Aorta (tissue), 5 donors: Measurements from ENCODE around the gene TENT5A. TPM values are rescaled to one million over a fixed set of nuclear protein-coding genes. Genes with fewer than 3 reads are reported as not detected.

Experiments
- ATAC-seq: fragments of 200-7000 bp; cut with Tn5 transposase; one replicate; pipeline ENCODE4 v1.9.1; 2022; ENCODE audit warnings: moderate library complexity; ENCODE audit not compliant: low FRiP score
- DNase-seq, 2 donors: peaks; one replicate each; pipeline ENCODE4 v3.0.0-alpha.2; 2020
- H3K27ac ChIP-seq, 2 donors: one replicate each; pipeline ENCODE4 v1.5.1; 2013; ENCODE audit warnings: low read length in 2 of 2, mild to moderate bottlenecking in 2 of 2, moderate library complexity in 2 of 2, control low read depth in 1 of 2, inconsistent platforms in 1 of 2, low read depth in 1 of 2
- H3K27me3 ChIP-seq, 2 donors: one replicate each; pipeline ENCODE4 v1.6.1; 2013; ENCODE audit warnings: control low read depth in 1 of 2, low read length in 1 of 2, mild to moderate bottlenecking in 1 of 2, moderate library complexity in 1 of 2; ENCODE audit not compliant: insufficient read depth in 2 of 2, control insufficient read depth in 1 of 2
- H3K36me3 ChIP-seq, 2 donors: one replicate each; pipeline ENCODE4 v1.6.1; 2013; ENCODE audit warnings: control low read depth in 1 of 2, low read length in 1 of 2, mild to moderate bottlenecking in 1 of 2; ENCODE audit not compliant: insufficient read depth in 2 of 2, control insufficient read depth in 1 of 2
- H3K4me1 ChIP-seq, 2 donors: one replicate each; pipeline ENCODE4 v1.6.1; 2013; ENCODE audit warnings: low read length in 2 of 2, control low read depth in 1 of 2, mild to moderate bottlenecking in 1 of 2, moderate library complexity in 1 of 2; ENCODE audit not compliant: insufficient read depth in 2 of 2, control insufficient read depth in 1 of 2
- H3K4me3 ChIP-seq, 2 donors: one replicate each; pipeline ENCODE4 v1.5.1; 2013; ENCODE audit warnings: low read length in 2 of 2, control low read depth in 1 of 2, mild to moderate bottlenecking in 1 of 2
- H3K9me3 ChIP-seq: one replicate; pipeline ENCODE4 v1.6.1; 2013; ENCODE audit warnings: mild to moderate bottlenecking, low read length; ENCODE audit not compliant: control insufficient read depth
- WGBS, 2 donors: extraction: QIAGEN DNeasy Blood & Tissue Kit; methylation state at CpG; one replicate each; pipeline ENCODE4 v1.1.7; 2013; 5-methylcytosine and 5-hydroxymethylcytosine counted together
- intact Hi-C, 2 donors: fragments of 100-400 bp; cut with DNase I; formaldehyde crosslinking; loops; one replicate each; pipeline versions ENCODE4 v1.14.2 to v1.15.0; 2022
- polyA plus RNA-seq, 2 donors: library from polyadenylated mRNA; stranded (reverse); fragments of 200-250 nt; gene quantifications; one replicate each; pipeline ENCODE4 v1.2.3, GENCODE V29; 2013
- total RNA-seq, 2 donors: library from RNA; stranded (reverse); fragmentation: NEBNext Ultra II Directional; extraction: Animal tissue kit (Norgen Biotek cat#: 25700); gene quantifications; one replicate each; pipeline ENCODE4 v1.2.1, GENCODE V29; 2021
- donor health status: healthy with polysubstance abuse.
- donor health status: Bipolar disorder and iron deficiency.
- donor health status: DM: no; HTN: no; CAD: no.
- donor health status: DM: no; HTN: no; CAD: no.
- donor health status: DM: yes; HTN: yes; CAD: no.

Gene TENT5A
- total and polyA plus RNA-seq, 4 donors, result 9.6 to 26.9 (median 23.6) TPM

- WGBS, 2 donors, result 89 to 92% methylated on average over 6 of the region's 6 CpGs
- Histone ChIP-seq H3K4me3 (no peak overlapping the region), H3K9me3 (peaks cover 2% of the 10 kb centered on the region), H3K27ac (no peak overlapping the region), H3K36me3 (peaks cover 0 to 5% of the 10 kb centered on the region in 2 donors), H3K27me3 (no peaks in the 10 kb centered on the region), H3K4me1 (peaks cover 0 to 4% of the 10 kb centered on the region in 2 donors)
- intact Hi-C loops, result no loop called here
- no peak for ATAC-seq
- DNase-seq, result no peak
Observed at GRCh38 chr6:81739230-81740195, 13.0 kb downstream of the TENT5A start.

- peaks cover 2% of the 10 kb centered on the region for H3K9me3 ChIP-seq
- ATAC-seq, result no peak
- intact Hi-C loops, result no loop called here
- no peak overlapping the region for H3K4me3 ChIP-seq
- H3K27ac ChIP-seq, result no peak overlapping the region
- H3K4me1 ChIP-seq, result peaks cover 0 to 2% of the 10 kb centered on the region in 2 donors
- DNase-seq, result no peak
- H3K36me3 ChIP-seq, result peaks cover 0 to 5% of the 10 kb centered on the region in 2 donors
- no peaks in the 10 kb centered on the region for H3K27me3 ChIP-seq
Observed at GRCh38 chr6:81736428-81736827, 16.1 kb downstream of the TENT5A start.

GRCh38 chr6:81735756-81736380, 16.6 kb downstream of the TENT5A start:
- H3K27me3 ChIP-seq, result no peaks in the 10 kb centered on the region
- H3K4me3 ChIP-seq, result no peak overlapping the region
- DNase-seq, result no peak
- 94 to 95% methylated on average over 1 of the region's 1 CpG for WGBS, 2 donors
- no peak for ATAC-seq
- intact Hi-C loops, result no loop called here
- peaks cover 0 to 2% of the 10 kb centered on the region in 2 donors for H3K4me1 ChIP-seq
- H3K9me3 ChIP-seq, result peaks cover 2% of the 10 kb centered on the region
- no peak overlapping the region for H3K27ac ChIP-seq
- H3K36me3 ChIP-seq, result peaks cover 0 to 5% of the 10 kb centered on the region in 2 donors

- intact Hi-C loops, result no loop called here
- WGBS, 2 donors, result 90 to 95% methylated on average over 2 of the region's 2 CpGs
- Histone ChIP-seq H3K27me3 (no peaks in the 10 kb centered on the region), H3K4me3 (no peak overlapping the region), H3K36me3 (peaks cover 0 to 5% of the 10 kb centered on the region in 2 donors), H3K27ac (no peak overlapping the region), H3K9me3 (peaks cover 2% of the 10 kb centered on the region), H3K4me1 (peaks cover 0 to 2% of the 10 kb centered on the region in 2 donors)
- no peak for ATAC-seq
- no peak for DNase-seq
Observed at GRCh38 chr6:81734500-81735150, 17.9 kb downstream of the TENT5A start.

- Histone ChIP-seq H3K9me3 (peaks cover 2% of the 10 kb centered on the region), H3K4me3 (no peak overlapping the region), H3K27ac (no peak overlapping the region), H3K4me1 (peaks cover 0 to 2% of the 10 kb centered on the region in 2 donors), H3K27me3 (no peaks in the 10 kb centered on the region), H3K36me3 (peaks cover 0 to 5% of the 10 kb centered on the region in 2 donors)
- WGBS, 2 donors, result 92 to 95% methylated on average over 2 of the region's 2 CpGs
- intact Hi-C loops, result no loop called here
- ATAC-seq (no peak), DNase-seq (no peak)
Observed at GRCh38 chr6:81734081-81734480, 18.4 kb downstream of the TENT5A start.

- Histone ChIP-seq H3K27me3 (no peaks in the 10 kb centered on the region), H3K36me3 (peaks cover 0 to 5% of the 10 kb centered on the region in 2 donors), H3K4me3 (no peak overlapping the region), H3K9me3 (peaks cover 2% of the 10 kb centered on the region), H3K27ac (no peak overlapping the region), H3K4me1 (no peaks in the 10 kb centered on the region)
- intact Hi-C loops, result no loop called here
- 65 to 73% methylated on average over 1 of the region's 1 CpG for WGBS, 2 donors
- ATAC-seq, result no peak
- no peak for DNase-seq
Observed at GRCh38 chr6:81731814-81732213, 20.7 kb downstream of the TENT5A start.

GRCh38 chr6:81727876-81728517, 24.5 kb downstream of the TENT5A start:
- H3K9me3 ChIP-seq, result no peaks in the 10 kb centered on the region
- 83% methylated on average over 8 of the region's 8 CpGs for WGBS, 2 donors
- ATAC-seq, result no peak

GRCh38 chr6:81725127-81725526, 27.4 kb downstream of the TENT5A start:
- H3K27ac ChIP-seq, result no peak overlapping the region
- H3K9me3 ChIP-seq, result no peaks in the 10 kb centered on the region
- WGBS, 2 donors, result 83 to 87% methylated on average over 2 of the region's 2 CpGs
- DNase-seq, result no peak
- peak; percentile 60 for ATAC-seq
- no peak overlapping the region for H3K4me3 ChIP-seq
- H3K4me1 ChIP-seq, result no peaks in the 10 kb centered on the region
- no peaks in the 10 kb centered on the region for H3K27me3 ChIP-seq
- no peaks in the 10 kb centered on the region for H3K36me3 ChIP-seq
- intact Hi-C loops, result no loop called here

More at GRCh38 chr6:81727876-81728517, 24.5 kb downstream of the TENT5A start:
- H3K4me1 ChIP-seq, result no peaks in the 10 kb centered on the region
- no peak overlapping the region for H3K27ac ChIP-seq
- H3K27me3 ChIP-seq, result no peaks in the 10 kb centered on the region
- intact Hi-C loops, result no loop called here
- H3K4me3 ChIP-seq, result no peak overlapping the region
- no peaks in the 10 kb centered on the region for H3K36me3 ChIP-seq
- no peak for DNase-seq
